HG03280 (cell line): ENCODE results near the gene CLIC6.

ENCODE experiments used
- ATAC-seq: cut with Tn5 transposase; IDR thresholded peaks from one replicate; pipeline ENCODE4 v1.9.1; 2021; ENCODE audit warnings: mild to moderate bottlenecking, moderate library complexity; ENCODE audit not compliant: unreplicated experiment

Gene CLIC6

DNA sequence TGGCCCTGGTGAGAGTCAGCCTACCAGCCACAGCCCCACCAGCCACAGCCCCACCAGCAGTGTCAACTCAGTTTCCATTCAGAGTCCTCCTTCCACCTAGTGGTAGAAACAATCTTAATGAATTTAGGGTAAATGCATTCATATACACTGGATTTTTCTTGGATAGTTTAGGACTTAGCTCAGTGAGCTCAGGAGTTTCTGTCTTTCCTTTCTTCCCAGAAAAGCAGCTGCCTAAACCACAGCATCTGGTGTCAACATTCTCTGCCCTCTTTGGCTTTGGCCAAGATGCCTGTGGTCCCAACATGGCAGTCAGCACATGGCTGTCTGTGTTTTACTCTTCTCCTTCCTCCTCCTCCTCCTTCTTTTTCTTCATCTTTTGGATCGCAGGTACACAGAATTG, 94.0 kb downstream of the CLIC6 start:
- no peak for ATAC-seq

DNA sequence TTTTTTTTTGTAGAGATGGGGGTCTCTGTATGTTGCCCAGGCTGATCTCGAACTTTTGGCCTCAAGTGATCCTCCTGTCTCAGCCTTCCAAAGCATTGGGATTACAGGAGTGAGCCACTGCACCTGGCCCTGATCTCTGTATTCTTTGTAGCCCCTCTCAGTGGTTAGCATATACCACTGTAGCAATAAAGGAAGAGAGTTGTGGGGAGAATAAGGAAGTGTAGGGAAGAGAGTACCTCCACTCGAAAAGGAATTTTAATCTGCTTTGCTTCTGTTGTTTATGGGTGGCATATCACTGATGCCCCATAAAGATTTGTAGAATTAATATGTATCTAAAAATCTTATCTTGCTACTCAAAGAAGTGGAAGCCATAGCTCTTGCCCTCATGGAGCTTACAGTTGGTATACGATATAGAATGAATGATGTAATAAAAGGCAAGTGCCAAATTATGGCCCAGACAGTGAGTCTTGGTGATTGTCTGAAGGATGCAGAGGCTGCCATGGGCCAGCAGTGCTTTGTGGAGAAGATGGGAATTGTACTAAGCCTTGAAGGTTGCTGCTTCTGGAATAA, 96.0 kb downstream of the CLIC6 start:
- ATAC-seq: no peak

DNA sequence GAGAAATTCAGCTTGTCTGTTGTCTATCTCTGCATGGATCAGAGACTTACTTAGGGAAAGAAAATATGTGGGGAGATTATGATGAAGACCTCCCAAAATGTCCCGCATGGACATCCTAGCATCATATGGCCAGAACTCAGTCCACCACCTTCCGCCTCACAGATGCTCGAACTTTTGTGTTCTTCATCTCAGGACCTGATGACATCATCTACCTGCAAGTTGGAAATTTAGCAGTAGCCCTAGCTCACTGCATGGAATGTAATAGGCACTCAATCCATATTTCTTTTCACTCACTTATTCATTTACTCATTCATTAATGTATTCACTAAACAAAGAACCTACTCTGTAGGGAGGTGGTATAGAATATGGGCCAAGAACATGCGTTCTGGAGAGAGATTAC, 96.8 kb downstream of the CLIC6 start:
- ATAC-seq: no peak

DNA sequence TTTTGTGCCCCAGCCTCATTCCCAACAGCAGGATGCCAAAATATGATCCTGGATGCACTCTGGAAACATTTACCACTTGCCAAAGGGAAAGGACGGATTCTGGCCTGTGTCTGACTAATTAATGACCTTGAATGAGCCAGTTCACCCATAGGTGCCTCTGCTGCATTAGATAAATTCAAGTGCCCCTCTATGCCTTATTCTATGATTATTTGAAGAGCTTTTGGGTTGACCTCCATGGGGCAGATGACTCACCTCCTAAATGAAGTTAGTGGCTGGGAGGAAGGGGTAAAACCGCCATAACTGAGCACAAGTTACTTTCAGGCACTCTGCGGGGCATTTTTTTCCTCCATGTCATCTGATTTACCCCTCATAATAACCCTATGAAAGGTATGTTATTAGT, 98.1 kb downstream of the CLIC6 start:
- ATAC-seq: no peak
